Placental pericyte (primary cell): ENCODE data around the gene TRAPPC5. TPM values are rescaled to one million over a fixed set of nuclear protein-coding genes. Genes with fewer than 3 reads are reported as not detected.

Source experiments
- total RNA-seq: library from RNA; depleted of rRNA; stranded (reverse); fragments of >200 nt; gene quantifications from 2 replicates; pipeline ENCODE4 v1.2.3, GENCODE V29; 2012

TRAPPC5 gene
- 37.9 and 42.7 TPM in 2 replicates for total RNA-seq

GRCh38 chr19:7680606-7681339, at the start of gene TRAPPC5:
Gene TRAPPC5 (plus strand): TSS chr19:7680833. CDS start chr19:7682254, 1,421 bp downstream.

DNA sequence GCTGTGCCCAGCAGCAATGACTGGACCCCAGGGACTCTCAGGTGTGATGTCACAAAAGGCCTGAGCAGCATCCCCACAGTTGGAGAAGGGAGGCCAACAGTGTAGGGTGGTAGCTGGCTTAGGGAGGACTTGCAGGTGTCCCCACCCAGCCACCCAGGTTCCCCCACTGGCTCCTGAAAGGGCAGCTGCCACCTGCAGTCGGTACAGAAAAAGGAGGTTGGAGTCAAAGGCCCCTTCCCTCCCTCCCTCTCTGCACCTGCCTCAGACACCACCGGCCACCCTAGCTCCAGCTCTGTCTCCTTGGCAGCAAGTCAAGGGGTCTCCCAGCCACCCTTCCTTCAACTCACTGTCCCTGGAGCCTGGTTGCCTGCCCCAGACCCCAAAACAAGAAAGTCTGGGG, 46.9 kb upstream of the TRAPPC5 start, which contains the start of gene PCP2:
TSS of gene PCP2 (minus strand) at position 22 of the 400 bp plus-strand sequence. CDS start 262 bp downstream, outside the sequence.

DNA sequence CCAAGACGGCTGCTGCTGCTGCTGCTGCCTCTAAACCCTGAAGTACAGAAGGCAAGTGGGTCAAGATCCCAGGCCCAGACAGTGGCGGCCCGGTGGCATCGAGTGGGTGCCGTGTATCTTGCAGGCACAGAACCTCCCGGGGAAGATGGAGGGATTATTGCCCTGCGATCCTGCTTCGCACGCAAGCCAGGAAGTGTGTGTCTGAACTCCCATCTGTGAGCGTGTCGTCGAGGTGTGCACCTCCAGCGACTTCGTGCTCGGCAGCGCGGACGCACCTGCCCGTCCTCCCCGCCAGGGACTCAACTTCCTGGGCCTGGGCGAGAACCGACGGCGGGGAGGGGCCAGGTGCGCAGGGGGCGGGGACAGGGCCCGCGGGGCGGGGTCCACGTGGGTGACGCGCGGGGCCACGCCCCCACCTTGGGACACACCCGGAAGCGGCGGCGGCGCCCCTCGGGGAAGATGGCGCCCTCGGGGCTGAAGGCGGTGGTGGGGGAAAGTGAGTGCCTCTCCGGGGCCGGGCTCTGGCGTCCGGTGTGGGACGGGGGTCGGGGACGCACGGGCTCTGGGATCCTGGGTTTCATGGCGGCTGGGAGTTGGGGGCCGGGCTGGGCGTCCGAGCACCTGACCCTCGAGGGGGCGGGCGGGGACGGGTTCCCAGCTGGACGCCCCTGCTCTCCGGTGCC, 43.8 kb upstream of the TRAPPC5 start, which contains the start of gene STXBP2:
TSS of gene STXBP2 (plus strand) at position 420 of the 683 bp plus-strand sequence. CDS start at position 460, 40 bp downstream.

GRCh38 chr19:7668842-7669241, 11.8 kb upstream of the TRAPPC5 start, which contains the start of gene RETN:
Gene RETN (plus strand): TSS chr19:7669049. CDS start chr19:7669327, 278 bp downstream.

GRCh38 chr19:7676854-7677253, 3.8 kb upstream of the TRAPPC5 start, which contains the start of gene MCEMP1:
Gene MCEMP1 (plus strand): TSS chr19:7677090. CDS start chr19:7677121, 31 bp downstream.

GRCh38 chr19:7701654-7702457, 21.2 kb downstream of the TRAPPC5 start, which contains the start of gene FCER2:
Gene FCER2 (minus strand): TSS chr19:7702131. CDS start chr19:7699760, 2,371 bp downstream.

DNA sequence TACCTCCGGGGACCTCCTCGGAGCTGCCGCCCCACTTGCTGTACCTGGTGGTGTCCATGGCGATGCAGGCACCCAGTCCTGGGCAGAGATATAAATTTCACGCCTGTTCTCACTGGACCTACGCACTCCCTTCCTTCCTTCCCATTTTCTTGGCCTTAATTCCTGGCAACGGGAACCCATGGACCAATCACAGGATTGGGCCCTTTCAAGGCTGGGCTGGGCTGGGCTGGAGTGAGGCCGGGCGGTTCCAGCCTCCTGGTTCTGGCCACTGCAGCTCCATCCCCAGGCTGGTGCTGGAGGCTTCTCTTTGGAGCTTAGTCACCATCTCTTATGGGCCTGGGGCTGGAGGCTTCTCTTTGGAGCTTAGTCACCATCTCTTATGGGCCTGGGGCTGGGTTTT, 51.4 kb downstream of the TRAPPC5 start, which contains the start of gene CLEC4G:
TSS of gene CLEC4G (minus strand) at position 66 of the 400 bp plus-strand sequence. CDS start at position 58, 8 bp downstream.

Other genes starting within 250 kb of the TRAPPC5 start
- 0.57 and 4.2 TPM in 2 replicates for gene PEX11G, start 191.8 kb upstream of the TRAPPC5 start, total RNA-seq
- 19.0 and 36.5 TPM in 2 replicates for gene ZNF358, start 164.7 kb upstream of the TRAPPC5 start, total RNA-seq
- 9.4 and 17.1 TPM in 2 replicates for gene MCOLN1, start 158.2 kb upstream of the TRAPPC5 start, total RNA-seq
- gene PNPLA6, start 145.1 kb upstream of the TRAPPC5 start, total RNA-seq, result 80.8 and 115 TPM in 2 replicates
- gene CAMSAP3, start 85.0 kb upstream of the TRAPPC5 start, total RNA-seq, result not detected in 2 replicates
- gene XAB2, start 51.3 kb upstream of the TRAPPC5 start, total RNA-seq, result 44.6 and 47.8 TPM in 2 replicates
- 3.5 and 4.7 TPM in 2 replicates for gene PET100, start 51.0 kb upstream of the TRAPPC5 start, total RNA-seq
- gene PCP2, start 47.1 kb upstream of the TRAPPC5 start, total RNA-seq, result not detected in 2 replicates
- 15.7 and 60.4 TPM in 2 replicates for gene STXBP2, start 43.7 kb upstream of the TRAPPC5 start, total RNA-seq
- gene RETN, start 11.8 kb upstream of the TRAPPC5 start, total RNA-seq, result not detected in 2 replicates
- not detected in 2 replicates for gene MCEMP1, start 3.7 kb upstream of the TRAPPC5 start, total RNA-seq
- not detected in 2 replicates for gene FCER2, start 21.3 kb downstream of the TRAPPC5 start, total RNA-seq
- not detected in 2 replicates for gene CLEC4G, start 51.3 kb downstream of the TRAPPC5 start, total RNA-seq
- 0.14 TPM in 1 of 2 replicates, not detected in the other for gene CD209, start 66.7 kb downstream of the TRAPPC5 start, total RNA-seq
- not detected in 2 replicates for gene CLEC4M, start 82.4 kb downstream of the TRAPPC5 start, total RNA-seq
- gene EVI5L, start 149.4 kb downstream of the TRAPPC5 start, total RNA-seq, result 27.8 and 39.2 TPM in 2 replicates
- not detected in 2 replicates for gene PRR36, start 193.6 kb downstream of the TRAPPC5 start, total RNA-seq
- gene LRRC8E, start 207.7 kb downstream of the TRAPPC5 start, total RNA-seq, result 2.6 and 5.3 TPM in 2 replicates
- 13.8 and 14.6 TPM in 2 replicates for gene MAP2K7, start 223.0 kb downstream of the TRAPPC5 start, total RNA-seq
- gene TGFBR3L, start 234.0 kb downstream of the TRAPPC5 start, total RNA-seq, result 0.86 and 1.3 TPM in 2 replicates
- gene SNAPC2, start 239.5 kb downstream of the TRAPPC5 start, total RNA-seq, result 21.0 and 31.1 TPM in 2 replicates
- gene CTXN1, start 245.3 kb downstream of the TRAPPC5 start, total RNA-seq, result 0.88 and 4.6 TPM in 2 replicates